IPS DF 6.9 (cell line): ENCODE results near the gene GALNT18.

Experiments
- DNase-seq: peaks from one replicate; pipeline ENCODE4 v3.0.0-alpha.2; 2013; ENCODE audit warnings: low read depth, low spot score
- H3K27ac ChIP-seq: one replicate; pipeline ENCODE4 v1.5.1; 2013; ENCODE audit warnings: low read length, control low read depth
- H3K27me3 ChIP-seq: 2 replicates; pipeline ENCODE4 v1.6.1; 2013; ENCODE audit warnings: mild to moderate bottlenecking, low read length; ENCODE audit not compliant: control insufficient read depth, insufficient read depth
- H3K36me3 ChIP-seq: 2 replicates; pipeline ENCODE4 v1.6.1; 2013; ENCODE audit warnings: low read length; ENCODE audit not compliant: control insufficient read depth, insufficient read depth
- H3K4me1 ChIP-seq: 2 replicates; pipeline ENCODE4 v1.6.1; 2013; ENCODE audit warnings: low read length; ENCODE audit not compliant: control insufficient read depth, insufficient read depth
- H3K4me3 ChIP-seq: 2 replicates; pipeline ENCODE4 v1.5.1; 2013; ENCODE audit warnings: mild to moderate bottlenecking, low read length
- H3K9me3 ChIP-seq: 2 replicates; pipeline ENCODE4 v1.6.1; 2013; ENCODE audit warnings: low read length, inconsistent platforms; ENCODE audit not compliant: control insufficient read depth, insufficient read depth
- WGBS: extraction: QIAGEN DNeasy Blood & Tissue Kit; methylation state at CpG from one replicate; pipeline ENCODE4 v1.1.7; 2013; ENCODE audit warnings: mixed read lengths, missing lambda C conversion rate; ENCODE audit not compliant: insufficient read length, insufficient coverage; 5-methylcytosine and 5-hydroxymethylcytosine counted together

Gene GALNT18

GRCh38 chr11:11534981-11535380 is 86.8 kb downstream of the GALNT18 start:
- no peak for DNase-seq
- H3K27me3 ChIP-seq = no peaks in the 10 kb centered on the region
- H3K9me3 ChIP-seq = no peaks in the 10 kb centered on the region
- no peak overlapping the region for H3K27ac ChIP-seq
- no peaks in the 10 kb centered on the region for H3K4me1 ChIP-seq
- no CpG with 5 or more reads among the region's 4 CpGs for WGBS
- H3K36me3 ChIP-seq = no peaks in the 10 kb centered on the region
- H3K4me3 ChIP-seq = no peak overlapping the region

GRCh38 chr11:11533751-11534150 is 88.1 kb downstream of the GALNT18 start:
- no peak overlapping the region for H3K27ac ChIP-seq
- H3K9me3 ChIP-seq = no peaks in the 10 kb centered on the region
- no CpG with 5 or more reads among the region's 7 CpGs for WGBS
- H3K36me3 ChIP-seq = no peaks in the 10 kb centered on the region
- no peak for DNase-seq
- H3K4me1 ChIP-seq = no peaks in the 10 kb centered on the region
- H3K4me3 ChIP-seq = no peak overlapping the region
- no peaks in the 10 kb centered on the region for H3K27me3 ChIP-seq

- no CpG with 5 or more reads among the region's 2 CpGs for WGBS
- no peaks in the 10 kb centered on the region for H3K4me1 ChIP-seq
- DNase-seq = no peak
- H3K27me3 ChIP-seq = no peaks in the 10 kb centered on the region
- no peak overlapping the region for H3K4me3 ChIP-seq
- H3K36me3 ChIP-seq = no peaks in the 10 kb centered on the region
- H3K27ac ChIP-seq = no peak overlapping the region
- H3K9me3 ChIP-seq = no peaks in the 10 kb centered on the region
Observed at GRCh38 chr11:11533057-11533456, 88.7 kb downstream of the GALNT18 start.

DNA sequence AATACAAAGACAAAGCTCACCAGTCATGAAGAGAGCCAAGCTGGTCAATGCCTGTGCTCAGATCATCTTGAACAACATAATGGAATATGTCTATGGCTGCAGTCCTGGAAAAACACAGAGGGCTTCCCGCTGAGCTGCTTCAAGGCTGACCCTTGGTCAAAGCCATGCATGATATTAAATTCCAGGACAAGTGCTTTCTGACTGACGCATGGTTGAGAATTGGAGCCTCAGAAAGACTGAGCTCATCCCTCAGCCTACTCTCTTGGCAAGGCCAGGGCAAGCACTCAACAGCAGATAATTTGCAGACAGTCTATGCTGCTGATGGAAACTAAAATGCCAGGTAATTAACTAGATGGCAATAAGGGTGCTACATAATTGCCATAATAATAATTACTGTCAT is 89.2 kb downstream of the GALNT18 start:
- Histone ChIP-seq H3K4me1 (no peaks in the 10 kb centered on the region), H3K4me3 (no peak overlapping the region), H3K9me3 (no peaks in the 10 kb centered on the region), H3K27ac (no peak overlapping the region), H3K27me3 (no peaks in the 10 kb centered on the region), H3K36me3 (no peaks in the 10 kb centered on the region)
- no peak for DNase-seq
- no CpG with 5 or more reads among the region's 2 CpGs for WGBS

DNA sequence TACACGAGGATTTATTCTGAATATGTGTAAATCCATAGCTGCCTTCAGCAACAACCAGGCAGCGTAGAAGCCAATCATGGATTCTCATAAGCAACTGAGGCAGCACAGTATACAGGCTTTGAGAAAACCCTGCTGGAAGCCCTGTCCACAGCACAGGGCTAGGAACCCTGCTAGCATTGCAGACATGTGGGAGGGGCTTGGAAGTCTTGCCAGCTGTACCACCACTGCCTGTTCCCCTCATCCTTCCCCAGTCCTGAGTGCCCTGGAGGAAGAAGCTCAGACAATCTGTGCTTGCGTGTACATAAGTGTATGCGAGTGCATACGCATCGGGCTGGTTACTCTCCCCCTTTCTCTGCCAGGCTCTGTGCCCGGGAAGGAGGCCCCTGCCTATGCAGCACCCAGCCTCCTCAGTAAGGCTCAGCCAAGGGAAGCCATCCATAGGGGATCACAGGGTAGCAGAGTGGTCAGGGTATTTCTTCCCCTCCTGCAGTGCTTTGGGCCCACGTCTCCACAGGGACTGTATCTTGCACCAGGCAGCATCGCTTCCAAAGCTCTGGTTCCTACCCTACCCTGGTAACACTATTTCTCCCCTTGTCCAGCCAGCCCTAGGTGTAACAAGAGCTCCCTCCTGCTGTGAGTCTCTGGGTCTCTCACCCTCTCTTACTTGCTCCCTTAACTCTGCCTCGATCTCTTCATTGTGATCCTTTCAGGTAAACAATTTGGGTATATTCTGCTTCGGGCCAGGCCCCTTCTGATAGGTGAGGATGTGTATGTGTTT is 90.5 kb downstream of the GALNT18 start:
- Histone ChIP-seq H3K4me3 (no peak overlapping the region), H3K36me3 (no peaks in the 10 kb centered on the region), H3K27me3 (no peaks in the 10 kb centered on the region), H3K4me1 (no peaks in the 10 kb centered on the region), H3K27ac (no peak overlapping the region), H3K9me3 (no peaks in the 10 kb centered on the region)
- DNase-seq = no peak
- no CpG with 5 or more reads among the region's 11 CpGs for WGBS

DNA sequence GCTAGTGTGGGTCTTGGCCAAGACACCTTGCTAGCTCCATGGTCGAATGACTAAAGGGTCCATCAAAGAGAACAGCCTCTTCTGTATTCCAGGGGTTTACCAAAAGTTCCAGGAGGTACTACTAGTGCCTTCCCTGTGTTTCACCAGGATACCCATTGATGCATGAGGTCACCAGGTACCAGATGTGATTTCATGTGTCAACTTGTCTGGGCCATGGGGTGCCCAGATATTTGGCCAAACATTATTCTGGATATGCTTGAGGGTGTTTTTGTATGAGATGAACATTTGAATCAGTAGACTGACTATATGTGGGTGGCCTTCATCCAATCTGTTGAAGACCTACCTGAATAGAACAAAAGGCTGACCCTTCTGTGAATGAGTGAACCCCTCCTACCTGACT is 92.8 kb downstream of the GALNT18 start:
- Histone ChIP-seq H3K27me3 (no peaks in the 10 kb centered on the region), H3K4me3 (no peak overlapping the region), H3K9me3 (no peaks in the 10 kb centered on the region), H3K27ac (no peak overlapping the region), H3K4me1 (no peaks in the 10 kb centered on the region), H3K36me3 (no peaks in the 10 kb centered on the region)
- DNase-seq = no peak
- no CpG with 5 or more reads among the region's 1 CpG for WGBS

- Histone ChIP-seq H3K4me3 (no peak overlapping the region), H3K27me3 (no peaks in the 10 kb centered on the region), H3K27ac (no peak overlapping the region), H3K36me3 (no peaks in the 10 kb centered on the region), H3K4me1 (peaks cover 3% of the 10 kb centered on the region; the same call in 1 of the 2 replicates), H3K9me3 (no peaks in the 10 kb centered on the region)
- WGBS = no CpG with 5 or more reads among the region's 5 CpGs
- no peak for DNase-seq
Observed at GRCh38 chr11:11525283-11525682, 96.5 kb downstream of the GALNT18 start.

DNA sequence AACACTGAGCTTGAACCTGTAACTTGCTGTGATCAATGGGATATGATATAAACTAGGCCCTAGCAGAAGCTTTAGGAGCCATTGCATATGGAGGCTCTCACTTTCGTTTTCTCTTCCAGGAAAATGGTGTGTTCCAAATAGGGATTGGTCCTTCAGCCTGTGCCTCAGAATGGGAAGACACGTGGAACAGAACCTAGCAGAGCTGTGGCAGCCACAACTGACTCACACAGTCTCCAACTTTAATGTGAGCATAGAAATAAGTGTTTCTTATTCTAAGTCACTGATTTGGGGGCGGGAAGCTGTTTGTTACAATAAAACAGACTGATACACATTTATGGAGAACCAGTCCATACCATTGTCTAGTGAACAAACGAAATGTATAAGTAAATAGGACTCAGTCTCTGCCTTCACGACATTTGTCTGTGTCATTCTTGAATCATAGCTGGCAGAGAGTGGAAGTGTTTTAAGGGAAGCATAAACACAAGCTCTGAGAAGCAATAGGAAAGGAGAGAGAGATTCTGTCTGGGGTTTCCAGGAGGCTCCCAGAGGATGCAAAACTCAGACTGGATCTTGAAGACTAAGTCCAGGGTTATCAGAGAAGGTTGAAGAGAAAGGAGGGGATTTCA is 97.3 kb downstream of the GALNT18 start:
- no peak overlapping the region for H3K4me3 ChIP-seq
- H3K27ac ChIP-seq = no peak overlapping the region
- no peaks in the 10 kb centered on the region; the same call in 1 of the 2 replicates for H3K36me3 ChIP-seq
- peaks cover 3% of the 10 kb centered on the region; the same call in 1 of the 2 replicates for H3K4me1 ChIP-seq
- no peaks in the 10 kb centered on the region for H3K9me3 ChIP-seq
- WGBS = no CpG with 5 or more reads among the region's 5 CpGs
- no peaks in the 10 kb centered on the region for H3K27me3 ChIP-seq
- DNase-seq = no peak

DNA sequence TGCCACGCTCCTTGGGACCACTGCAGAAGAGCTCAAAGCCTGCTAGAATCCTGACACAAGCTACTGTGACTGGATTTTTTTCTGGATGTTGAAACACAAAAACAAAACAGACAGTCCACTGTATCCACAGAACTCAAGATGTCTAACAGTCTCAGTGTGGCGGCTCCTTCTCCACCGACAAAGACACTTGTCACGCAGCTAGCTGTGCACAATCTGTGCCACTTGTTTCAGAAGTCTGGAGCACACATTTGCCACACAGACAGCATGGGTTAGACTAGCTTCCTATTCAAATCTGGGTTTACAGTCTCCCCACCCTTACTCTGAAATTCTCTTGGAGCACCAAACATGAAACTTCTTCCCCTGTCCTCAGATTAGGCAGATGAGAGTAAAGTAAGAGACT is 99.2 kb downstream of the GALNT18 start:
- H3K27ac ChIP-seq = no peak overlapping the region
- H3K36me3 ChIP-seq = no peaks in the 10 kb centered on the region; the same call in 1 of the 2 replicates
- H3K4me1 ChIP-seq = peaks cover 3% of the 10 kb centered on the region; the same call in 1 of the 2 replicates
- no peaks in the 10 kb centered on the region for H3K27me3 ChIP-seq
- WGBS = no CpG with 5 or more reads among the region's 4 CpGs
- H3K4me3 ChIP-seq = no peak overlapping the region
- H3K9me3 ChIP-seq = no peaks in the 10 kb centered on the region
- DNase-seq = no peak

DNA sequence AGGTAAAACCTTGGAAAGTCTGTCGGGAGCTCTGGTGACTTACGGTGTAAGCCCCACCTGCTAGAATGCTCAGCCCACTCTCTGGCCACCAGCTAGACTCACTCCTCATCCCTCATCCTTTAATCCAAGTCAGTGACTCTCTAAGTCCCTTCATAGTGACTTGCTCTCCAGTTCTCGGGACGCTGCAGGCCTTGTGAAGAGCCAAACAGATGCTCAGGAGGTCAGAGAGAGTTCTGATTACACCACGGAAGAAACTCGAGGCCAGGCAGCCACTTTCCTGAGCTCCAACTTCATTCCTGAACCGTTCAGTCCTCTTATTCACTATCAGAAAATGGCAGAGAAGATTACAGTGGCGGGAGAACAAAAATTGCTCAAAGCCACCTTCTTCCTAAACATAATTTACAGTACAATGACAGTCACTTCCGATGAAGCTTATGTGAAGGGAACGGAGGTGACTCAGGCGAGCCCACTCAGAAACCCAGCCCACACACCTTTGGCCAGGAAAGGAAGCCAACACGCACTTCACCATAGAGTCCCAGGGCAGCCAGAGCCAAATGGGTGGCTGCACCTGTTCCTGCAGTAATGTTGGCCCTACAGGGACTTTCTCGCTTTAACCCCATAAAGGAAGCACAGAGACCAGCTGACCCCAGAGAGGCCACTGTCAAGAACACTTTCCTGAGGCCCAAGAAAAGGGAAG is 100.4 kb downstream of the GALNT18 start:
- peaks cover 3% of the 10 kb centered on the region; the same call in 1 of the 2 replicates for H3K4me1 ChIP-seq
- WGBS = no CpG with 5 or more reads among the region's 13 CpGs
- H3K9me3 ChIP-seq = no peaks in the 10 kb centered on the region
- H3K36me3 ChIP-seq = no peaks in the 10 kb centered on the region; the same call in 1 of the 2 replicates
- H3K27ac ChIP-seq = no peak overlapping the region
- H3K27me3 ChIP-seq = no peaks in the 10 kb centered on the region
- no peak overlapping the region for H3K4me3 ChIP-seq
- DNase-seq = no peak
